A673 (cell line): ENCODE data around the gene PPP6R2. TPM values are rescaled to one million over a fixed set of nuclear protein-coding genes. Genes with fewer than 3 reads are reported as not detected.

ENCODE experiments used
- BruUV-seq: library from RNA; stranded (reverse); fragments of 400-500 nt; replicated peaks from 2 replicates; lab custom pipeline; 2021; lab: Mats Ljungman, UMichigan
- CTCF ChIA-PET: fragments of 300-600 bp; sonication (Branson Sonifier 250); formaldehyde crosslinking; loops from one replicate; lab custom pipeline; 2022; ENCODE audit warnings: antibody characterized with exemption; lab: Charles Lee
- POLR2A ChIA-PET: fragments of 300-600 bp; sonication (Branson Sonifier 250); formaldehyde crosslinking; loops from one replicate; lab custom pipeline; 2022; ENCODE audit warnings: antibody characterized with exemption; ENCODE audit not compliant: low non-redundant PET; lab: Charles Lee
- DNase-seq: peaks from one replicate; pipeline ENCODE4 v3.0.0-alpha.2; 2015; ENCODE audit warnings: low spot score
- H3K27ac ChIP-seq: fragments of 200-600 bp; sonication (generic); 2 replicates; pipeline ENCODE4 v1.5.1; 2016; ENCODE audit warnings: mixed run types, low read depth, mild to moderate bottlenecking, mixed read lengths, antibody characterized with exemption, low read length; ENCODE audit not compliant: poor library complexity, severe bottlenecking
- H3K27me3 ChIP-seq: fragments of 200-600 bp; sonication (generic); replicated peaks from 2 replicates; pipeline ENCODE4 v1.6.1; 2017; ENCODE audit warnings: mixed run types, low read depth, mild to moderate bottlenecking, mixed read lengths, antibody characterized with exemption, low read length; ENCODE audit not compliant: insufficient read depth, poor library complexity
- H3K36me3 ChIP-seq: fragments of 200-600 bp; sonication (generic); 2 replicates; pipeline ENCODE4 v1.6.1; 2016; ENCODE audit warnings: mixed run types, mild to moderate bottlenecking, mixed read lengths, antibody characterized with exemption, low read length; ENCODE audit not compliant: insufficient read depth, poor library complexity, severe bottlenecking
- H3K4me1 ChIP-seq: fragments of 200-600 bp; sonication (generic); 2 replicates; pipeline ENCODE4 v1.6.1; 2017; ENCODE audit warnings: mixed run types, mild to moderate bottlenecking, mixed read lengths, antibody characterized with exemption, low read length; ENCODE audit not compliant: insufficient read depth, poor library complexity, severe bottlenecking
- H3K4me3 ChIP-seq: fragments of 200-600 bp; sonication (generic); 2 replicates; pipeline ENCODE4 v1.5.1; 2016; ENCODE audit warnings: low read depth, mixed run types, mild to moderate bottlenecking, mixed read lengths, low read length; ENCODE audit not compliant: poor library complexity, severe bottlenecking
- H3K9me3 ChIP-seq: fragments of 200-600 bp; sonication (generic); 2 replicates; pipeline ENCODE4 v1.6.1; 2016; ENCODE audit warnings: mixed run types, low read depth, mild to moderate bottlenecking, mixed read lengths, antibody characterized with exemption, low read length; ENCODE audit not compliant: poor library complexity, severe bottlenecking
- CTCF ChIP-seq: fragments of 300-800, 200-600 bp; sonication (generic); conservative IDR thresholded peaks from 2 replicates; pipeline ENCODE4 v1.5.1; 2017; ENCODE audit warnings: low read depth, mild to moderate bottlenecking, antibody characterized with exemption, low read length, moderate library complexity, mixed read lengths
- EZH2 ChIP-seq: fragments of 200-600 bp; sonication (generic); IDR thresholded peaks from 2 replicates; pipeline ENCODE4 v1.6.1; 2017; ENCODE audit warnings: borderline replicate concordance, low read depth, mild to moderate bottlenecking, mixed read lengths, antibody characterized with exemption, low read length; ENCODE audit not compliant: poor library complexity, severe bottlenecking
- intact Hi-C: fragments of 100-400 bp; cut with micrococcal nuclease; formaldehyde crosslinking; loops from one replicate; pipeline ENCODE4 v1.10.0; 2022; ENCODE audit not compliant: unreplicated experiment
- total RNA-seq: library from RNA; stranded (reverse); gene quantifications from 2 replicates; pipeline ENCODE4 v1.2.3, GENCODE V29; 2021

The PPP6R2 gene
- total RNA-seq, 1 experiment from 2014 or later: 64.6 TPM

- H3K27me3 ChIP-seq: no peaks in the 10 kb centered on the region
- POLR2A ChIA-PET: no interaction called here
- intact Hi-C loops: loop anchor here (10.0 kb wide), 1 partner anchor 216 kb away; the partner anchor contains the start of gene MAPK11
- H3K36me3 ChIP-seq: no peaks in the 10 kb centered on the region
- BruUV-seq: no TSS peak
- H3K4me1 ChIP-seq: peaks cover 2% of the 10 kb centered on the region
- DNase-seq: peak; percentile 47
- CTCF ChIA-PET: no interaction called here
- H3K27ac ChIP-seq: no peak overlapping the region
- TF ChIP-seq EZH2 (no peak), CTCF (no peak)
- no peak overlapping the region for H3K4me3 ChIP-seq
- no peaks in the 10 kb centered on the region for H3K9me3 ChIP-seq
These were observed 147.6 kb downstream of the PPP6R2 start for GRCh38 chr22:50490531-50491308.

Other genes starting within 250 kb of the PPP6R2 start
- 7.6 and 9.1 TPM in 2 replicates for gene PANX2, start 172.6 kb upstream of the PPP6R2 start, total RNA-seq
- gene TRABD, start 157.4 kb upstream of the PPP6R2 start, total RNA-seq: 63.9 and 68.2 TPM in 2 replicates
- 39.2 and 41.3 TPM in 2 replicates for gene SELENOO, start 142.3 kb upstream of the PPP6R2 start, total RNA-seq
- 31.0 and 33.1 TPM in 2 replicates for gene TUBGCP6, start 98.3 kb upstream of the PPP6R2 start, total RNA-seq
- gene HDAC10, start 92.1 kb upstream of the PPP6R2 start, total RNA-seq: 38.6 and 42.8 TPM in 2 replicates
- gene MAPK12, start 81.6 kb upstream of the PPP6R2 start, total RNA-seq: 20.8 and 27.5 TPM in 2 replicates
- 5.4 and 10.4 TPM in 2 replicates for gene MAPK11, start 72.9 kb upstream of the PPP6R2 start, total RNA-seq
- gene PLXNB2, start 35.7 kb upstream of the PPP6R2 start, total RNA-seq: 155 and 173 TPM in 2 replicates
- 5.3 and 10.8 TPM in 2 replicates for gene DENND6B, start 16.3 kb upstream of the PPP6R2 start, total RNA-seq
- 97.2 and 107 TPM in 2 replicates for gene SBF1, start 131.7 kb downstream of the PPP6R2 start, total RNA-seq
- gene ADM2, start 138.2 kb downstream of the PPP6R2 start, total RNA-seq: 5.4 and 9.8 TPM in 2 replicates
- gene MIOX, start 143.5 kb downstream of the PPP6R2 start, total RNA-seq: 0.32 and 0.46 TPM in 2 replicates
- gene LMF2, start 164.4 kb downstream of the PPP6R2 start, total RNA-seq: 79.2 and 79.3 TPM in 2 replicates
- gene NCAPH2, start 164.9 kb downstream of the PPP6R2 start, total RNA-seq: 135 TPM in 2 replicates
- gene SCO2, start 182.3 kb downstream of the PPP6R2 start, total RNA-seq: 0.44 and 5.4 TPM in 2 replicates
- gene TYMP, start 186.7 kb downstream of the PPP6R2 start, total RNA-seq: 0.58 and 0.98 TPM in 2 replicates
- gene KLHDC7B, start 202.6 kb downstream of the PPP6R2 start, total RNA-seq: 1.4 and 1.6 TPM in 2 replicates
- gene SYCE3, start 219.6 kb downstream of the PPP6R2 start, total RNA-seq: not detected in 2 replicates
- gene CPT1B, start 235.1 kb downstream of the PPP6R2 start, total RNA-seq: 19.2 and 28.3 TPM in 2 replicates
- gene CHKB, start 239.5 kb downstream of the PPP6R2 start, total RNA-seq: 47.6 and 51.4 TPM in 2 replicates